HepG2 (cell line): ENCODE results near the gene PLPP3. TPM values are rescaled to one million over a fixed set of nuclear protein-coding genes. Genes with fewer than 3 reads are reported as not detected.

ENCODE experiments used
- ETV5 ChIP-seq: IDR thresholded peaks from 2 replicates; pipeline ENCODE4 v1.6.1; 2018; ENCODE audit warnings: missing biosample characterization, missing genetic modification reagents, inconsistent platforms, borderline replicate concordance
- GZF1 ChIP-seq: sonication (generic); formaldehyde crosslinking; IDR thresholded peaks from 2 replicates; pipeline ENCODE4 v1.5.1; 2020; ENCODE audit warnings: mild to moderate bottlenecking, missing genetic modification reagents
- KLF11 ChIP-seq: IDR thresholded peaks from 2 replicates; pipeline ENCODE4 v1.6.1; 2016; ENCODE audit warnings: missing compliant biosample characterization
- MTF2 ChIP-seq: sonication (generic); formaldehyde crosslinking; IDR thresholded peaks from 2 replicates; pipeline ENCODE4 v1.5.0; 2020; ENCODE audit warnings: missing genetic modification reagents, borderline replicate concordance
- NCOR1 ChIP-seq: fragments of 200-600 bp; sonication (generic); IDR thresholded peaks from 2 replicates; pipeline ENCODE4 v1.7.0; 2017; ENCODE audit warnings: antibody characterized with exemption, low read length, borderline replicate concordance
- PHB2 ChIP-seq: fragments of 450-650 bp; IDR thresholded peaks from 2 replicates; pipeline ENCODE4 v1.6.1; 2018; ENCODE audit not compliant: partially characterized antibody
- PHF20 ChIP-seq: sonication (generic); formaldehyde crosslinking; IDR thresholded peaks from 2 replicates; pipeline ENCODE4 v1.5.0; 2020; ENCODE audit warnings: mild to moderate bottlenecking, missing genetic modification reagents
- PHF8 ChIP-seq: sonication (generic); formaldehyde crosslinking; IDR thresholded peaks from 2 replicates; pipeline ENCODE4 v1.5.0; 2020; ENCODE audit warnings: missing genetic modification reagents
- SAFB2 ChIP-seq: sonication (generic); formaldehyde crosslinking; IDR thresholded peaks from 2 replicates; pipeline ENCODE4 v1.5.1; 2020; ENCODE audit warnings: missing genetic modification reagents, low read depth, mild to moderate bottlenecking, borderline replicate concordance
- SALL1 ChIP-seq: sonication (generic); formaldehyde crosslinking; IDR thresholded peaks from 2 replicates; pipeline ENCODE4 v1.8.0; 2022; ENCODE audit warnings: mild to moderate bottlenecking, missing genetic modification reagents
- SP140L ChIP-seq: sonication (generic); formaldehyde crosslinking; IDR thresholded peaks from 2 replicates; pipeline ENCODE4 v1.4.0; 2020; ENCODE audit warnings: missing genetic modification reagents, borderline replicate concordance
- SRY ChIP-seq: sonication (generic); formaldehyde crosslinking; IDR thresholded peaks from 2 replicates; pipeline ENCODE4 v1.8.0; 2022; ENCODE audit warnings: mild to moderate bottlenecking, missing genetic modification reagents
- USF2 ChIP-seq, 2 experiments: sonication (generic) in 1 of 2; formaldehyde crosslinking in 1 of 2; IDR thresholded peaks; 2 replicates each; pipeline versions ENCODE4 v1.5.1 to v1.6.1; 2011 to 2020; ENCODE audit warnings: borderline replicate concordance in 1 of 2, low read depth in 1 of 2, low read length in 1 of 2, mild to moderate bottlenecking in 1 of 2, missing genetic modification reagents in 1 of 2, moderate library complexity in 1 of 2
- ZMYM4 ChIP-seq: sonication (generic); formaldehyde crosslinking; IDR thresholded peaks from 2 replicates; pipeline ENCODE4 v1.8.1; 2023; ENCODE audit warnings: mild to moderate bottlenecking, missing genetic modification reagents
- ZNF138 ChIP-seq: sonication (generic); formaldehyde crosslinking; IDR thresholded peaks from 2 replicates; pipeline ENCODE4 v1.5.0; 2020; ENCODE audit warnings: mild to moderate bottlenecking, low read depth, missing genetic modification reagents
- ZNF143 ChIP-seq: sonication (generic); formaldehyde crosslinking; IDR thresholded peaks from 2 replicates; pipeline ENCODE4 v1.4.0; 2020; ENCODE audit warnings: missing genetic modification reagents
- ZNF276 ChIP-seq: sonication (generic); formaldehyde crosslinking; IDR thresholded peaks from 2 replicates; pipeline ENCODE4 v1.4.0; 2020; ENCODE audit warnings: mild to moderate bottlenecking, low read depth, missing genetic modification reagents
- ZNF552 ChIP-seq: sonication (generic); formaldehyde crosslinking; IDR thresholded peaks from 2 replicates; pipeline ENCODE4 v1.9.0; 2022; ENCODE audit warnings: missing genetic modification reagents, mild to moderate bottlenecking, borderline replicate concordance
- ZNF772 ChIP-seq: sonication (generic); formaldehyde crosslinking; IDR thresholded peaks from 2 replicates; pipeline ENCODE4 v1.5.0; 2020; ENCODE audit warnings: mild to moderate bottlenecking, missing genetic modification reagents
- ZNF800 ChIP-seq: sonication (generic); formaldehyde crosslinking; IDR thresholded peaks from 2 replicates; pipeline ENCODE4 v1.4.0; 2020; ENCODE audit warnings: missing genetic modification reagents
- polyA plus RNA-seq, 8 experiments: library from polyadenylated mRNA; depleted of rRNA in 3 of 8; stranded (reverse) in 7 of 8; unstranded in 1 of 8; fragments of >200 nt; fragmentation: Illumina TruSeq in 4 of 8; extraction: Trizol in 4 of 8; gene quantifications; 2 replicates each; pipeline versions ENCODE4 v1.2.1 to v1.2.3, GENCODE V29; 2011 to 2016; ENCODE audit warnings: low read depth in 4 of 8, missing spikeins in 1 of 8, mixed read lengths in 1 of 8; ENCODE audit not compliant: insufficient read depth in 1 of 8
- total RNA-seq, 5 experiments: library from RNA; depleted of rRNA; stranded (reverse); fragments of >200 nt; fragmentation: Illumina TruSeq; extraction: Trizol; gene quantifications; 2 replicates each; pipeline ENCODE4 v1.2.3, GENCODE V29; 2016; ENCODE audit warnings: low read depth in 1 of 5

Gene PLPP3
- total and polyA plus RNA-seq, 2 of the 13 experiments (the other 11 are each of a cell fraction or from before 2014, with no cell fraction given), result 49.7 to 65.8 TPM

- TF ChIP-seq USF2 (IDR thresholded peaks at IDR 0.05; ENCODE audit: low read depth, low read length) (no peak), USF2 (CRISPR knock-in tag; IDR thresholded peaks at IDR 0.05; ENCODE audit: borderline replicate concordance) (peak; percentile 41; the same call in 1 of the 2 replicates), ZNF772 (CRISPR knock-in tag) (peak; percentile 97), ZNF552 (CRISPR knock-in tag) (no peak), MTF2 (no peak), ZMYM4 (CRISPR knock-in tag) (peak; percentile 97), ETV5 (peak; percentile 52), KLF11 (CRISPR knock-in tag) (0 out of 2 replicates have a peak, but pooled peaks have one; percentile 44), PHF8 (CRISPR knock-in tag) (no peak; the same call in 1 of the 2 replicates), ZNF138 (no peak), PHF20 (CRISPR knock-in tag) (no peak), SRY (CRISPR knock-in tag) (no peak), SP140L (CRISPR knock-in tag) (0 out of 2 replicates have a peak, but pooled peaks have one; percentile 57), SALL1 (peak; percentile 98), ZNF276 (CRISPR knock-in tag) (peak; percentile 50; the same call in 1 of the 2 replicates), ZNF800 (CRISPR knock-in tag) (no peak), ZNF143 (CRISPR knock-in tag) (peak; percentile 91), SAFB2 (CRISPR knock-in tag) (no peak; the same call in 1 of the 2 replicates), PHB2 (no peak), GZF1 (CRISPR knock-in tag) (0 out of 2 replicates have a peak, but pooled peaks have one; percentile 47), NCOR1 (peak; percentile 84)
Observed at GRCh38 chr1:56461158-56462127, 117.9 kb downstream of the PLPP3 start (continued).
